Measurements from ENCODE around the gene CDC14A.

CDC14A gene

GRCh38 chr1:100530880-100531487 is 178.7 kb downstream of the CDC14A start:
- no peak overlapping the region for H3K4me3 ChIP-seq (ENCODE audit: low read length)
- DNase-seq (ENCODE audit: low read depth) = no peak
- no peak for TF ChIP-seq CTCF (conservative IDR thresholded peaks at IDR 0.05; ENCODE audit: low read depth, low read length)

- DNase-seq (ENCODE audit: low read depth) = no peak
- no peak for TF ChIP-seq CTCF (conservative IDR thresholded peaks at IDR 0.05; ENCODE audit: low read depth, low read length)
- no peak overlapping the region for H3K4me3 ChIP-seq (ENCODE audit: low read length)
These were observed 180.3 kb downstream of the CDC14A start for GRCh38 chr1:100532645-100533044.

- TF ChIP-seq CTCF (conservative IDR thresholded peaks at IDR 0.05; ENCODE audit: low read depth, low read length) = no peak
- DNase-seq (ENCODE audit: low read depth) = no peak
- no peak overlapping the region for H3K4me3 ChIP-seq (ENCODE audit: low read length)
These were observed 183.0 kb downstream of the CDC14A start for GRCh38 chr1:100535264-100535663.

- no peak overlapping the region for H3K4me3 ChIP-seq (ENCODE audit: low read length)
- no peak for TF ChIP-seq CTCF (conservative IDR thresholded peaks at IDR 0.05; ENCODE audit: low read depth, low read length)
- no peak for DNase-seq (ENCODE audit: low read depth)
These were observed 183.7 kb downstream of the CDC14A start for GRCh38 chr1:100536031-100536430.

GRCh38 chr1:100538913-100539835 is 186.9 kb downstream of the CDC14A start:
- DNase-seq (ENCODE audit: low read depth) = no peak
- peak overlapping the region; percentile 24 for H3K4me3 ChIP-seq (ENCODE audit: low read length)
- peak; percentile 10 for TF ChIP-seq CTCF (conservative IDR thresholded peaks at IDR 0.05; ENCODE audit: low read depth, low read length)

GRCh38 chr1:100539836-100540536 is 187.7 kb downstream of the CDC14A start:
- no peak for DNase-seq (ENCODE audit: low read depth)
- H3K4me3 ChIP-seq (ENCODE audit: low read length) = peak overlapping the region; percentile 24
- no peak for TF ChIP-seq CTCF (conservative IDR thresholded peaks at IDR 0.05; ENCODE audit: low read depth, low read length)
